ENCODE data around the gene SIL1.
"Not testable (repeated sequence)": the region's sequence is repeated elsewhere in the genome, so short reads cannot be mapped to it uniquely, and the experiment has no call there.

Gene SIL1

GRCh38 chr5:139079991-139080610, 118.1 kb downstream of the SIL1 start:
- DNase-seq (ENCODE audit: low spot score), result no peak
- ChIA-PET POLR2A (ENCODE audit: low non-redundant PET) (no interaction called here), CTCF (no interaction called here)
- TF ChIP-seq CTCF (conservative IDR thresholded peaks at IDR 0.05; ENCODE audit: low read depth), result no peak
- H3K27ac ChIP-seq, result no peak overlapping the region

- CTCF ChIA-PET, result no interaction called here
- no peak for TF ChIP-seq CTCF (conservative IDR thresholded peaks at IDR 0.05; ENCODE audit: low read depth)
- no peak for DNase-seq (ENCODE audit: low spot score)
- no peak overlapping the region for H3K27ac ChIP-seq
- POLR2A ChIA-PET (ENCODE audit: low non-redundant PET), result no interaction called here
These were observed 118.8 kb downstream of the SIL1 start for GRCh38 chr5:139079225-139079990.

- TF ChIP-seq CTCF (conservative IDR thresholded peaks at IDR 0.05; ENCODE audit: low read depth), result no peak
- H3K27ac ChIP-seq, result no peak overlapping the region
- ChIA-PET POLR2A (ENCODE audit: low non-redundant PET) (no interaction called here), CTCF (interaction anchor here (0.7 kb wide), 1 partner anchor 473 kb away, joined by 4 read pairs; no protein-coding TSS in a partner anchor)
- no peak for DNase-seq (ENCODE audit: low spot score)
These were observed 119.8 kb downstream of the SIL1 start for GRCh38 chr5:139078345-139078744.

- no peak for DNase-seq (ENCODE audit: low spot score)
- ChIA-PET POLR2A (ENCODE audit: low non-redundant PET) (no interaction called here), CTCF (interaction anchor here (0.6 to 0.7 kb wide), 2 partner anchors 473 to 860 kb away, joined by 3 to 4 read pairs; no protein-coding TSS in a partner anchor)
- no peak for TF ChIP-seq CTCF (conservative IDR thresholded peaks at IDR 0.05; ENCODE audit: low read depth)
- H3K27ac ChIP-seq, result no peak overlapping the region
These were observed 120.3 kb downstream of the SIL1 start for GRCh38 chr5:139077899-139078298.

- no peak for TF ChIP-seq CTCF (conservative IDR thresholded peaks at IDR 0.05; ENCODE audit: low read depth)
- H3K27ac ChIP-seq, result no peak overlapping the region
- CTCF ChIA-PET, result interaction anchor here (0.5 kb wide), 1 partner anchor 26 kb away, joined by 3 read pairs; no protein-coding TSS in a partner anchor
- no peak for DNase-seq (ENCODE audit: low spot score)
- POLR2A ChIA-PET (ENCODE audit: low non-redundant PET), result interaction anchor here (0.7 kb wide), 1 partner anchor 122 kb away, joined by 4 read pairs; the partner anchor contains the start of gene SIL1
These were observed 122.1 kb downstream of the SIL1 start for GRCh38 chr5:139076111-139076510.

- no peak for TF ChIP-seq CTCF (conservative IDR thresholded peaks at IDR 0.05; ENCODE audit: low read depth)
- H3K27ac ChIP-seq, result no peak overlapping the region
- ChIA-PET CTCF (no interaction called here), POLR2A (ENCODE audit: low non-redundant PET) (no interaction called here)
- no peak for DNase-seq (ENCODE audit: low spot score)
These were observed 122.8 kb downstream of the SIL1 start for GRCh38 chr5:139075066-139076050.

- H3K27ac ChIP-seq; CTCF ChIA-PET; DNase-seq (ENCODE audit: low spot score); POLR2A ChIA-PET (ENCODE audit: low non-redundant PET): not testable (repeated sequence)
These were observed 124.2 kb downstream of the SIL1 start for GRCh38 chr5:139073956-139074355.

Measured in RWPE1 (cell line).